Measurements from ENCODE around the gene SP1. TPM values are rescaled to one million over a fixed set of nuclear protein-coding genes. Genes with fewer than 3 reads are reported as not detected.
A peak's percentile ranks its signal among the peaks of the same experiment; 100 is the strongest.

The SP1 gene
- total and polyA plus RNA-seq, 9 of the 15 experiments (the other 6 are each of a cell fraction or from before 2014, with no cell fraction given) = 8.0 to 65.5 (median 41.6) TPM

DNA sequence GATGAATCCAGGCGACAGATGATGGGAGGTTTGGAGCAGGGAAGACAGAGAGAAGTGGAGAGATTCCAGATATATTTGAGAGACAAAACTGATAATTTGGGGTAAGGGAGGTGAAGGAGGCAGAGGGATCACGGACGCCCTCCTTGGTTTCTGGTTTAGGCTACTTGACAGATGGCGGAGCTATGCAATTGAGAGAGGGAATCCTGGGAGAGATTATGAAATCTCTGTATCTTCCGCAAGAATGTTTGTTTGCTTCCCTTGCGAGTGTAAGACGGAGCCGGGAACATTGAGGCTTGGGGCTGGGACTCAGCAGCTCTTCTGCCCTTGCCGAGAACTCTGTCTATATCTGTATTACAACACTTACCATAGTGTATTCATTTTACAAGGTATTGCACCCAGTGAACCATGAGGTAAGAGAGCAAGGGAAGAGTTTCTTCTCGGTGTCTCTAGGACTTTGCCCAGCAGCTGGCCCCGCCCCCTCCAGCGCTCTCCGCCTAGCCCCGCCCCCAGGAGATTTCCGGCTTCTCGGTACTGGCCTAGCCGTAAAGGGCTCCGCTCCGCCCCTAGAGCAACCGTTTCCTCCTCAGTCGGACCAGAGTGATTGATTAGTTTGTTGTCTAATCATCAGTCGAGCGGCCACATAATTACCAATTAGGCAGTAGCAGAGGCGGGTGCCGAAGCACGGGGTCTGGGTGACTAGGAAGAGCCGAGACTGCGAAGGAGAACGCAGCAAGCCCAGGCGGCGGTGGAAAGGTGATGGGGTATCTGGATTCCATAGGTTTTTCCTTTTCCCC is 61.3 kb downstream of the SP1 start, which contains the start of gene PRR13 (continued):
- peak; percentile 9 to 47; a peak in 1 of 4 replicates for TF ChIP-seq SIN3A (IDR thresholded peaks at IDR 0.05; ENCODE audit: borderline replicate concordance in 2 of 2, control insufficient read depth in 1 of 2, low read depth in 2 of 2, low read length in 2 of 2)
- no peak for TF ChIP-seq ZNF253 (CRISPR knock-in tag; conservative IDR thresholded peaks at IDR 0.05)
- peak in 1 of 2 experiments; percentile 66; a peak in 1 of 4 replicates for TF ChIP-seq MLLT1 (IDR thresholded peaks at IDR 0.05)
- TF ChIP-seq BCOR (IDR thresholded peaks at IDR 0.05) = 0 out of 2 replicates have a peak, but pooled peaks have one; percentile 11
- TF ChIP-seq POLR2AphosphoS2 (IDR thresholded peaks at IDR 0.05; ENCODE audit: low read length) = 0 out of 2 replicates have a peak, but pooled peaks have one; percentile 33
- TF ChIP-seq, protein P1, sequence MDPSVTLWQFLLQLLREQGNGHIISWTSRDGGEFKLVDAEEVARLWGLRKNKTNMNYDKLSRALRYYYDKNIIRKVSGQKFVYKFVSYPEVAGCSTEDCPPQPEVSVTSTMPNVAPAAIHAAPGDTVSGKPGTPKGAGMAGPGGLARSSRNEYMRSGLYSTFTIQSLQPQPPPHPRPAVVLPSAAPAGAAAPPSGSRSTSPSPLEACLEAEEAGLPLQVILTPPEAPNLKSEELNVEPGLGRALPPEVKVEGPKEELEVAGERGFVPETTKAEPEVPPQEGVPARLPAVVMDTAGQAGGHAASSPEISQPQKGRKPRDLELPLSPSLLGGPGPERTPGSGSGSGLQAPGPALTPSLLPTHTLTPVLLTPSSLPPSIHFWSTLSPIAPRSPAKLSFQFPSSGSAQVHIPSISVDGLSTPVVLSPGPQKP (CRISPR knock-in tag; IDR thresholded peaks at IDR 0.05) = no peak
- TF ChIP-seq SNRNP70 (optimal IDR thresholded peaks at IDR 0.05; ENCODE audit: low read depth, low read length) = no peak
- peak; percentile 86 for TF ChIP-seq ZNF766 (CRISPR knock-in tag; conservative IDR thresholded peaks at IDR 0.05)
- TF ChIP-seq ZNF589 (CRISPR knock-in tag; IDR thresholded peaks at IDR 0.05; ENCODE audit: low read depth) = no peak
- no peak for TF ChIP-seq TEAD2 (tag; IDR thresholded peaks at IDR 0.05)
- no peak for TF ChIP-seq TFE3 (CRISPR knock-in tag; IDR thresholded peaks at IDR 0.05)
- TF ChIP-seq FOXK2 (conservative IDR thresholded peaks at IDR 0.05 in 1 of 2, IDR thresholded peaks at IDR 0.05 in 1 of 2; ENCODE audit: low read depth in 2 of 2) = no peak
- no peak for TF ChIP-seq RBM34 (IDR thresholded peaks at IDR 0.05; ENCODE audit: borderline replicate concordance, insufficient read depth, low read length)
- TF ChIP-seq ZNF695 (CRISPR knock-in tag; IDR thresholded peaks at IDR 0.05) = no peak
- no peak for TF ChIP-seq CAMTA2 (CRISPR knock-in tag; conservative IDR thresholded peaks at IDR 0.05)
- peak in 1 of 3 experiments; percentile 25; a peak in 1 of 6 replicates for TF ChIP-seq ZBTB11 (CRISPR knock-in tag; IDR thresholded peaks at IDR 0.05)
- no peak for TF ChIP-seq KHSRP (IDR thresholded peaks at IDR 0.05)
- no peak for TF ChIP-seq KLF1 (tag; IDR thresholded peaks at IDR 0.05)
- 0 out of 2 replicates have a peak, but pooled peaks have one; percentile 14 for TF ChIP-seq CHCHD3 (CRISPR knock-in tag; IDR thresholded peaks at IDR 0.05)
- no peak for TF ChIP-seq ZNF79 (CRISPR knock-in tag; IDR thresholded peaks at IDR 0.05; ENCODE audit: low read depth)
